H1 (cell line): ENCODE results near the gene HES7. TPM values are rescaled to one million over a fixed set of nuclear protein-coding genes. Genes with fewer than 3 reads are reported as not detected.

Source experiments
- HDAC2 ChIP-seq, 2 experiments: fragments of 300-600 bp in 1 of 2; sonication (generic) in 1 of 2; IDR thresholded peaks; 2 replicates each; pipeline ENCODE4 v1.6.1; 2011 to 2012; ENCODE audit warnings: low read depth in 2 of 2, low read length in 2 of 2, mild to moderate bottlenecking in 2 of 2, moderate library complexity in 2 of 2, borderline replicate concordance in 1 of 2, inconsistent platforms in 1 of 2
- HDAC6 ChIP-seq: IDR thresholded peaks from one replicate; pipeline ENCODE4 v1.7.1; 2012; ENCODE audit warnings: low read depth, mild to moderate bottlenecking, inconsistent platforms, low read length, moderate library complexity
- MAX ChIP-seq: IDR thresholded peaks from 2 replicates; pipeline ENCODE4 v1.6.1; 2012; ENCODE audit warnings: inconsistent platforms
- polyA plus RNA-seq, 7 experiments: library from polyadenylated mRNA; depleted of rRNA in 3 of 7; stranded (reverse) in 5 of 7; unstranded in 2 of 7; fragments of >200 nt in 5 of 7; fragments of 200-250 nt in 2 of 7; gene quantifications; 1 replicate in 5 of 7; 2 replicates in 1 of 7; 4 replicates in 1 of 7; pipeline versions ENCODE4 v1.2.1 to v1.2.3, GENCODE V29; 2011 to 2013; ENCODE audit warnings: missing spikeins in 2 of 7, mixed read lengths in 2 of 7
- total RNA-seq: library from RNA; stranded (reverse); fragmentation: NEBNext Ultra II Directional; extraction: Animal tissue kit (Norgen Biotek cat#: 25700); gene quantifications from 2 replicates; pipeline ENCODE4 v1.2.1, GENCODE V29; 2021

Gene HES7
- total and polyA plus RNA-seq, 2 of the 8 experiments (the other 6 are each of a cell fraction or from before 2014, with no cell fraction given), result 0.20 to 0.32 TPM

- TF ChIP-seq HDAC2 (IDR thresholded peaks at IDR 0.05; ENCODE audit: borderline replicate concordance in 1 of 2, low read depth in 2 of 2, low read length in 2 of 2), result no peak
- no peak for TF ChIP-seq MAX
- no peak for TF ChIP-seq HDAC6
- TF ChIP-seq, all 59 proteins: peak for 0
Measured at GRCh38 chr17:8101721-8102120, 22.2 kb downstream of the HES7 start (continued).
